ENCODE results near the gene EPS8.

GRCh38 chr12:15786772-15787171 is 2.4 kb downstream of the EPS8 start:
- TF ChIP-seq CTCF (IDR thresholded peaks at IDR 0.05) (no peak), POLR2AphosphoS5 (IDR thresholded peaks at IDR 0.05) (no peak)
